ENCODE measurements around the gene KIAA1614. TPM values are rescaled to one million over a fixed set of nuclear protein-coding genes. Genes with fewer than 3 reads are reported as not detected.

Gene KIAA1614
- total RNA-seq, 1 donor from 2014 or later = 2.9 TPM

DNA sequence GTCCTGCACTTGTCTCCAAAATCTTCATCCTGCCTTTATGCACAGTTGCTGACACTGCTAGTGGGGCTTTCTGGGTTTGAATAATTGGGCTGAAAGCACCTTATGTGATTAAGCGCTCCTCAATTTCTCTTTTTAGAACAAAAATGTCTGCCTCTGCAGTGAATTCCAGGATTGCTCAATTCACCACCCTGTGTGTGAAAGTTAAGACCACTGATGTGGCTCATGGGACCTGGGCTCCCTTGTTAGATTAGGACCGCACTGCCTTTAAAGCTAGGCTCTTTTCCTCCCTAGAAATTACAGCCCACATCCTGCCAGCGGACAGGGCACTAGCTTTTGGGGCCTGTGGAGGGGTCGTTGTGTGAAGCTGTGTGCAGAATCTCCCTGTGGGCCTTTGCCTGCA is 18.8 kb downstream of the KIAA1614 start:
- peaks cover 42% of the 10 kb centered on the region for H3K4me1 Mint-ChIP-seq (ENCODE audit: unreplicated experiment)
- no peak for DNase-seq (ENCODE audit: extremely low spot score, unreplicated experiment)
- TF ChIP-seq, protein P1, sequence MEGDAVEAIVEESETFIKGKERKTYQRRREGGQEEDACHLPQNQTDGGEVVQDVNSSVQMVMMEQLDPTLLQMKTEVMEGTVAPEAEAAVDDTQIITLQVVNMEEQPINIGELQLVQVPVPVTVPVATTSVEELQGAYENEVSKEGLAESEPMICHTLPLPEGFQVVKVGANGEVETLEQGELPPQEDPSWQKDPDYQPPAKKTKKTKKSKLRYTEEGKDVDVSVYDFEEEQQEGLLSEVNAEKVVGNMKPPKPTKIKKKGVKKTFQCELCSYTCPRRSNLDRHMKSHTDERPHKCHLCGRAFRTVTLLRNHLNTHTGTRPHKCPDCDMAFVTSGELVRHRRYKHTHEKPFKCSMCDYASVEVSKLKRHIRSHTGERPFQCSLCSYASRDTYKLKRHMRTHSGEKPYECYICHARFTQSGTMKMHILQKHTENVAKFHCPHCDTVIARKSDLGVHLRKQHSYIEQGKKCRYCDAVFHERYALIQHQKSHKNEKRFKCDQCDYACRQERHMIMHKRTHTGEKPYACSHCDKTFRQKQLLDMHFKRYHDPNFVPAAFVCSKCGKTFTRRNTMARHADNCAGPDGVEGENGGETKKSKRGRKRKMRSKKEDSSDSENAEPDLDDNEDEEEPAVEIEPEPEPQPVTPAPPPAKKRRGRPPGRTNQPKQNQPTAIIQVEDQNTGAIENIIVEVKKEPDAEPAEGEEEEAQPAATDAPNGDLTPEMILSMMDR (conservative IDR thresholded peaks at IDR 0.05) = no peak
- H3K4me3 Mint-ChIP-seq = no peak overlapping the region
- H3K36me3 Mint-ChIP-seq = peaks cover 7% of the 10 kb centered on the region
- H3K27me3 Mint-ChIP-seq = peaks cover 3% of the 10 kb centered on the region
- H3K9me3 Mint-ChIP-seq = no peaks in the 10 kb centered on the region
- H3K27ac Mint-ChIP-seq = no peak overlapping the region

GRCh38 chr1:180932378-180932777 is 19.7 kb downstream of the KIAA1614 start:
- Mint-ChIP-seq H3K4me3 (no peak overlapping the region), H3K27ac (no peak overlapping the region), H3K36me3 (peaks cover 7% of the 10 kb centered on the region), H3K27me3 (peaks cover 3% of the 10 kb centered on the region), H3K4me1 (ENCODE audit: unreplicated experiment) (peaks cover 34% of the 10 kb centered on the region), H3K9me3 (no peaks in the 10 kb centered on the region)
- TF ChIP-seq, protein P1 (conservative IDR thresholded peaks at IDR 0.05) = no peak
- DNase-seq (ENCODE audit: extremely low spot score, unreplicated experiment) = no peak

DNA sequence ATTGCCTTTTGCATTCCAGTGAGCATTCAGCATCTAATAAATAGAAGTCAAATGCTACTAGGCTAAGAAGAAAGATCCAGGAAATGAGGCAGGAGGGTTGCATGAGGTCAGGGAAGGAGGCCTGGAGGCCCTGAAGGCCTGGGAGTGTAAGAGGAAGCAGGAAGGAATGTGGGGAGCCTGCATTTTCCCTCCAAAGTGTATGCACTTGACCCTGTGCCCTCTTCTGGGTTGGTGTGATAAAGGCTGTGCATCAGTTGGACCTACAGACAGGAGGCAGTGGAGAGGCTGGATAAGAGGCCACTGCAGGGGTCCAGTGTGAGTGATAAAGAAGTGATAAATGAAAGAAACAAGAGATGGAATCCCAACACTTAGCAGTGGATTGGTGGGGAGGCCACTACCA is 20.4 kb downstream of the KIAA1614 start:
- Mint-ChIP-seq H3K27me3 (peaks cover 3% of the 10 kb centered on the region), H3K4me3 (no peak overlapping the region), H3K27ac (no peak overlapping the region), H3K36me3 (peaks cover 7% of the 10 kb centered on the region), H3K4me1 (ENCODE audit: unreplicated experiment) (peaks cover 28% of the 10 kb centered on the region), H3K9me3 (no peaks in the 10 kb centered on the region)
- no peak for DNase-seq (ENCODE audit: extremely low spot score, unreplicated experiment)
- TF ChIP-seq, protein P1 (conservative IDR thresholded peaks at IDR 0.05) = no peak

GRCh38 chr1:180934563-180934962 is 21.9 kb downstream of the KIAA1614 start:
- H3K27me3 Mint-ChIP-seq = peaks cover 3% of the 10 kb centered on the region
- H3K27ac Mint-ChIP-seq = no peak overlapping the region
- peaks cover 8% of the 10 kb centered on the region for H3K36me3 Mint-ChIP-seq
- no peaks in the 10 kb centered on the region for H3K9me3 Mint-ChIP-seq
- H3K4me3 Mint-ChIP-seq = no peak overlapping the region
- H3K4me1 Mint-ChIP-seq (ENCODE audit: unreplicated experiment) = peaks cover 22% of the 10 kb centered on the region
- TF ChIP-seq, protein P1 (conservative IDR thresholded peaks at IDR 0.05) = no peak
- no peak for DNase-seq (ENCODE audit: extremely low spot score, unreplicated experiment)

GRCh38 chr1:180935326-180936109 is 22.8 kb downstream of the KIAA1614 start:
- Mint-ChIP-seq H3K4me3 (no peak overlapping the region), H3K9me3 (no peaks in the 10 kb centered on the region), H3K27ac (no peak overlapping the region), H3K36me3 (peaks cover 12% of the 10 kb centered on the region), H3K27me3 (peaks cover 7% of the 10 kb centered on the region), H3K4me1 (ENCODE audit: unreplicated experiment) (peaks cover 21% of the 10 kb centered on the region)
- no peak for DNase-seq (ENCODE audit: extremely low spot score, unreplicated experiment)
- TF ChIP-seq, protein P1 (conservative IDR thresholded peaks at IDR 0.05) = no peak
